ENCODE results near the gene FARSA.
"Not testable (repeated sequence)": the region's sequence is repeated elsewhere in the genome, so short reads cannot be mapped to it uniquely, and the experiment has no call there.

FARSA gene

GRCh38 chr19:12933287-12934072 lies at the start of gene FARSA:
Gene FARSA, minus strand, starts transcription at chr19:12933711. Its CDS starts 15 bp downstream, at chr19:12933696.
- DNase-seq: peak; percentile 90

GRCh38 chr19:12983091-12983490 lies 49.6 kb upstream of the FARSA start:
- no peak for DNase-seq

DNA sequence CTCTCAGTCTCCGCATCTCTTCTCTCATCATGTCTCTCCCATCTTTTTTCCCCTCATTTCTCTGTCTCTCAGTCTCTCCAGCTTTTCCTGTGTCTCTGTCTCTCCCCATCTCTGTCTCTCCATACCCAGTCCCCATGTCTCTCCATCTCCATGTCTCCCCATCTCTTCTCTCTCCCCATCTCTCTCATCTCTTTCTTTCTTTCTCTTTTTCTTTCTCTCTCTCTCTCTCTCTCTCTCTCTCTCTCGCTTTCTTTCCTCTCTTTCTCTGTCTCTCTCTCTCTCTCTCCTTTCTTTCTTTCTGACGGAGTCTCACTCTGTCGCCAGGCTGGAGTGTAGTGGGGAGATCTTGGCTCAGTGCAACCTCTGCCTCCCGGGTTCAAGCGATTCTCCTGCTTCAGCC lies 49.1 kb upstream of the FARSA start:
- DNase-seq: no peak

DNA sequence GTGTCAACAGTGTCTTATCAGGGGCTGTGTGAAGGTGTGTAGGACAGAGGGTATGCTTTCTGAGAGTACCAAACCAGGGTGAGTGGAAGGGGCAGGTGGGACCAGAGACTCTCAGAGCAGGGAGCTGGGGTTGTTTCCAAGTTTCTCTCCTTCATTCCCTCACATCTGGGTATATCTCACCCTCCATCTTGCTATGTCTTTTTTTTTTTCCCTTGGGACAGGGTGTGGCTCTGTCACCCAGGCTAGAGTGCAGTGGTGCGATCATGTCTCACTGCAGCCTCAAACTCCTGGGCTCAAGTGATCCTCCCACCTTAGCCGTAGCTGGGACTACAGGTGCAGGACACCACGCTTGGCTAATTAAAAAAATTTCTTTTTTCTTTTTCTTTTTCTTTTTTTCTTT lies 46.5 kb upstream of the FARSA start:
- no peak for DNase-seq

DNA sequence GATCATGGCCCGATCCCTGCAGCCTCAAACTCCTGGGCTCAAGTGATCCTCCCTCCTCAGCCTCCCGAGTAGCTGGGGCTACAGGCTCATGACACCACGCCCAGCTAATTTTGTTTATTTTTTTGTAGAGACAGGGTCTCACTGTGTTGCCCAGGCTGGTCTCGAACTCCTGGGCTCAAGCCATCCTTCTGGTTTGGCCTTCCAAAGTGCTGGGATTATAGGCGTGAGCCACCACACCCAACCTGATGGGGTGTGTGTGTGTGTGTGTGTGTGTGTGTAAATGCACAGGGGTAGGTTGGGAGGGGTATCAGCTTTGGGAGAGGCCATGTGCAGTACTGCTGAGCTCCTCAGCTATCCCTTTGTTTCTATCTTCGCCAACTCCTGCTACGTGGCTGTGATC lies 42.6 kb upstream of the FARSA start:
- DNase-seq: not testable (repeated sequence)

DNA sequence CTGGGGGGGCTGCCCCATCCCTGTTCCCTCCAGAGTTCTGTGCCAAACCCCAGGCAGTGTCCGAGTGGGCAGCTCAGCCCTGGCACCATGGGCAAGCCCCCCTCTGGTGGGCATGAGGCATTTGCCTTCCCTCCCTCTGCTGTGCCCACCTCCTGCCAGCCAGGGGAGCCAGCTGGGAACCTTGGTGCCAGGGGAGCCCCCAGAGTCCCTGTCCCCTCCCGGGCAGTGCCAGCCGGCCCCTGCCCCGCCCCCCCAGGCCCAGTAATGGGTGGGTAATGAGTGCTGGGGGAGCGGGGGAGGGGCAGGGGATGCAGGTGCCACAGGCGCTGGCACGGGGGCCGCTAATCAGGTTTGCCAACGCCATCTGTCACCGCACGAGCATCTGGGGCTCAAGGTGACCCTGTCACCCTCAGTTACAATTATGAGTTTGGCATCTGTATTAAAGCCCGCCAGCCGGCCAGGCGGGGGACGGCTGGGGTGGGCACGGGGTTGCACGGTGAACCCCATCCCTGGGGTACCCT lies 41.8 kb upstream of the FARSA start:
- DNase-seq: no peak

DNA sequence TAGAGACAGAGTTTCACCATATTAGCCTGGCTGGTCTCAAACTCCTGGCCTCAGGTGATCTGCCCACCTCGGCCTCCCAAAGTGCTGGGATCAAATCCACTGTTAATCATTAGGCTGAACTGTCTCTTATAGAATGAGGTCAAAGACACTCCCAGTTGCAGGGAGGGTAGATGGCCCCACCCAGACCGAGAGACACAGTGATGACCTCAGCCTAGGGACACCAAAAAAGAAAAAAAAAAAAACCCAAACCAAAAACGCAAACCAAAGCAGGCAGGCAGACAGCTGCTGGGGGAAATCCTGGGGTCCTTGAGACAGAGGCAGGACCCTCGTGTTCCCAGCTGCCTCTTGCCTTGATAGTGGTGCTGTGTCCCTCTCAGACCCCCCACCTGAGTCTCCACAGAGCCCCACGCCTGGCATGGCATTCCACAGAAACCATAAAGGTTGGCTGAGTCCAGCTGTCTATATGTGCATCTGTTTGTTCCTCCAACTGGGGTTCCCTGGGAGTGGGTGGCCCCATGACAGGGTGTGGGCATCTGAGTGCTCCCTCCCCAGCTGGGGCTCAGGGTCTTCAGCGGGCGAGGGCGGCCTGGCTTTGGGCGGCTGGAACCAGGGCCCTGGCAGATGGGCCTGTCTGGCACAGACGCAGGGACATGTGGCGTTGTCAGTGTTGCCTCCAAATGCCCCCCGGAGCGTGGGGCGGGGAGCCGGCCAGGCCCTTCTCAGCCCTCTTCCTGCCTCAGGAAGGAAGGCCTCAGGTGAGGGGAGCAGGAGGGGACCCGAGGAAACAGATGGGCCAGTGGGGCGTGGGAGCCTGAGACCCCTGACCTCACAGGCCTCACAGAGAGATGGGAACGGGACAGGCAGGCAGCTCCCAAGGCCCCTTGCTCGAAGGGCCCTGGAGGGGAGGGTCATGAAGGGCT lies 41.0 kb upstream of the FARSA start:
- DNase-seq: no peak

GRCh38 chr19:12973236-12973635 lies 39.7 kb upstream of the FARSA start:
- DNase-seq: no peak

DNA sequence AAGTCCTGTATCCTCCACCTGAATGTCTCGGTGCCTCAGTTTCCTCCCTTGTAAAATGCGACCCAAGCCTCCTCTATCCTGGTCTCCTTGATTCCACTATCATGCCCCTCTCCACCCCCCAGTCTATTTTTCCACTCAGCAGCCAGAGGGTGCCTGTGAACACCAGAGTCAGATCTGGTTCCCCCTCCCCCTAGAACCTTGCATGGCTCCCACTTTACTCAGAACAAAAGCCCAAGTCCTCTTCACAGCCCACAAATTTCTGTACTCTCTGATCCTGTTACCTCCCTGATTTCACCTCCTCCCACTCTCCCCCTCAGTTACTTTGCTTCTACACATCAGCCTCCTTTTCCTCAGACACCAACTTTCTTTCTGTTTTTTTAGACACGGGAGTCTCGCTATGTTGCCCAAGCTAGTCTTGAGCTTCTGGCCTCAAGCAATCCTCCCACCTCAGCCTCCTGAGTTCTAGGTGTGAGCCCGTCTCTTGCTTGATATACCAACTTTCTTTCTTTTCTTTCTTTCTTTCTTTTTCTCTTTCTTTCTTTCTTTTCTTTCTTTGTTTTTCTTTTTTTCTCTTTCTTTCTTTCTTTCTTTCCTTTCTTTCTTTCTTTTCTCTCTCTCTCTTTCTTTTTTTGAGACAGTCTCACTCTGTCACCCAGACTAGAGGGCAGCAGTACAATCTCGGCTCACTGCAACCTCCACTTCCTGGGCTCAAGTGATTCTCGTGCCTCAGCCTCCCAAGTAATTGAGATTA lies 36.7 kb upstream of the FARSA start:
- no peak for DNase-seq

- DNase-seq: no peak
These were observed 35.9 kb upstream of the FARSA start, which contains the start of gene DAND5 for GRCh38 chr19:12969292-12969988. Gene DAND5, plus strand, starts transcription at chr19:12969576. Its CDS starts 85 bp downstream, at chr19:12969661.

GRCh38 chr19:12967907-12968306 lies 34.4 kb upstream of the FARSA start:
- DNase-seq: no peak

GRCh38 chr19:12965812-12966135 lies 32.3 kb upstream of the FARSA start:
- no peak for DNase-seq

- DNase-seq: peak; percentile 78 to 83
These were observed 31.7 kb upstream of the FARSA start for GRCh38 chr19:12965017-12965811.

- DNase-seq: no peak
These were observed 26.0 kb upstream of the FARSA start for GRCh38 chr19:12959481-12959880.

DNA sequence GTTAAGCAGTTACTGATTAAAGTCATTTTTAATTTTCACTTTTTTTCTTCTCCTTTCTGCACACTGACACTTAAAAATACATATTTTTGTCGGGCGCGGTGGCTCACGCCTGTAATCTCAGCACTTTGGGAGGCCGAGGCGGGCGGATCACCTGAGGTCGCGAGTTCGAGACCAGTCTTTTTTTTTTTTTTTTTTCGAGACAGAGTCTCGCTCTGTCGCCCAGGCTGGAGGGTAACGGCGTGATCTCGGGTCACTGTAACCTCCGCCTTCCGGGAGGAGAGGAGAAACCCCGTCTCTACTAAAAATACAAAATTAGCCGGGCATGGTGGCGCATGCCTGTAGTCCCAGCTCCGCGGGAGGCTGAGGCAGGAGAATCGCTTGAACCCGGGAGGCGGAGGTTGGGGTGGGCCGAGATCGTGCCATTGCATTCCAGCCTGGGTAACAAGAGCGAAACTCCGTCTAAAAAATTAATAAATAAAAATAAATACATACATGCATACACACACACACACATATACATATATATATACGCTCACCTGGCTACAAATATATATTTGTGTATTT lies 24.0 kb upstream of the FARSA start:
- not testable (repeated sequence) for DNase-seq

DNA sequence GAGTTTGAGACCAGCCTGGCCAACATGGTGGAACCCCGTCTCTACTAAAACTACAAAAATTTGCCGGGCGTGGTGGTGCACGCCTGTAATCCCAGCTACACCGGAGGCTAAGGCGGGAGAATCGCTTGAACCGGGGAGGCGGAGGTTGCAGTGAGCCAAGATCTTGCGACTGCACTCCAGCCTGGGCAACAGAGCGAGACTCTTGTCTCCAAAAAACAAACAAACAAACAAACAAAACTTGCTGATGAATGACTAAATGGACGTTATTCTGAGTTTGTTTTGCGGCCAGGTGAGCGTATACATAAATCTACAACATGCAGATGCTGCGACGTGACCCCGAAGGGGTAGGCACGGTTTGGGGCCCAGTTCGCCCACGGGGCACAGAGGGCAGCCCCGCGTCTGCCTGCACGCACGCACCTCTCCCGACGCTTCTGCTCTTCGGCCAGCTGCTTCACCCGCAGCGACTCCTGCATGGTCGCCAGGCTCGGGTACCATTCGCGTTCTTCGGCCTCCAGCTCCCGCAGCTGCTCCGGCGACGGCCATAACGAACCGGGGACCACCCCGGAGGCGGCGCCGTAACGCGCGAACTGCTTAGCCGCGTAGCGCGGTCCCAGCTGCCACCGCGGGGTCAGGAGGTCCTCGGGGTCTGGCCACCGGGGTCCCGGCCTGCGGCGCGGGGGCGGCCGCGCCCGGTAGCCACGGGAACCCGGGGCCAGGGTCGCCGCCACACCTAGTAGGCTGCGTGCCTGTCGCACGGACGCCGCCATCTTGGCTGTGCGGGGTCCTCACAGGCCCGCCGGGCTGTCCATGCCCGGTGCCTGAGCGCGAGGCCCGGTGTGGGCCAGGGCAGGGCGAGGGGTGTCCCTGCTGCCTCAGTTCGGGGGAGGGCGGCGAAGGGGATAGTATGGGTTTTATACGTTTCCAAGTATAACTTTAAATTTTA lies 23.2 kb upstream of the FARSA start, which contains the start of gene GADD45GIP1:
GADD45GIP1 (minus strand) TSS at position 778 of the 943 bp plus-strand sequence; CDS start at position 767, 11 bp downstream.
- DNase-seq: peak; percentile 82 to 84

GRCh38 chr19:12955996-12956395 lies 22.5 kb upstream of the FARSA start:
- no peak for DNase-seq

DNA sequence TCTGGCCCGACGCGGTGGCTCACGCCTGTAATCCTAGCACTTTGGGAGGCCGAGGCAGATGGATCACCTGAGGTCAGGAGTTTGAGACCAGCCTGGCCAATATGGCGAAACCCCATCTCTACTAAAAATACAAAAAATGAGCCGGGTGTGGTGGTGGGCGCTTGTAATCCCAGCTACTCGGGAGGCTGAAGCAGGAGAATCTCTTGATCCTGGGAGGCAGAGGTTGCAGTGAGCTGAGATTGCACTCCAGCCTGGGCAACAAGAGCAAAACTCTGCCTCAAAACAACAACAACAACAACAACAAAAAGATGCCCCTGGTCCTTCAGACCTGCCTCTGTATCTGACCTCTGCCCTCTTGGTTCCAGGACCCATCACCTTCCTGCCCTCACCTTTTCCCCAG lies 22.1 kb upstream of the FARSA start:
- not testable (repeated sequence) for DNase-seq

- no peak for DNase-seq
These were observed 21.1 kb upstream of the FARSA start for GRCh38 chr19:12954612-12954962.

All from CD4-positive, alpha-beta T cell treated with Interleukin-1 beta for 1 hour (primary cell).